ENCODE data around the gene VPS26B.

The VPS26B gene

DNA sequence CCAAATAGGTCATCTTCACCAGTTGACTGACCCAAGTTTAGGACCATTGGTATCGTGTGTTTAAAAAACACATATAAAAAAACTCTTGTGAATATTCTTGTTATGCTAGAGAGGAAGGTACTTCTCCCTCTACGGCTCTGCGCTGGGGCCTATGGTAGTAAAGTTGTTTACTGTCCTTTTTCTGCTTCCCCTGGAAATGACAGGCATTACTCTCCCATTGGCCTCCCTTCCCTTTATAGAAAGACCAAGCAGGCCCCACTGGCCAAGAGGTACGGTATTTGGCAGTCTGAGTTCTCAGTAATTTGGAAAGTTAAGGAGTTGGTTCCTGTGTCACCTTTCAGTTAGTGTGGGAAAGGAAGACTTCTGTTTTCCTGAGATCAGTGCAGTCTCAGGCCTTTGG, 22.2 kb downstream of the VPS26B start:
- peaks cover 8 to 92% (median 80%) of the 10 kb centered on the region in 4 experiments for H3K36me3 ChIP-seq (ENCODE audit: control insufficient read depth in 4 of 4, insufficient read depth in 4 of 4, low read length in 3 of 4)
- POLR2A ChIA-PET, result no interaction called here
- no peaks in the 10 kb centered on the region for H3K27me3 ChIP-seq (replicated peaks in 2 of 5; ENCODE audit: control insufficient read depth in 4 of 5, insufficient read depth in 5 of 5, low read length in 4 of 5)
- H3K27ac ChIP-seq (ENCODE audit: insufficient read depth in 1 of 2, low read depth in 1 of 2, low read length in 2 of 2, poor library complexity in 1 of 2, severe bottlenecking in 2 of 2), result no peak overlapping the region
- CTCF ChIA-PET, result no interaction called here
- DNase-seq, result no peak
- WGBS (ENCODE audit: insufficient coverage), result 100% methylated on average over 1 of the region's 4 CpGs
- H3K9me3 ChIP-seq (ENCODE audit: control extremely low read depth in 1 of 5, control insufficient read depth in 4 of 5, insufficient read depth in 2 of 5, low read depth in 1 of 5, low read length in 4 of 5), result no peaks in the 10 kb centered on the region
- H3K4me1 ChIP-seq (ENCODE audit: control extremely low read depth in 1 of 4, control insufficient read depth in 4 of 4, insufficient read depth in 4 of 4, low read length in 3 of 4), result peaks cover 0 to under 1% (median 0%) of the 10 kb centered on the region in 4 experiments
- no peak overlapping the region for H3K4me3 ChIP-seq (ENCODE audit: control insufficient read depth in 1 of 7, extremely low read depth in 1 of 7, insufficient read depth in 4 of 7, low read depth in 2 of 7, low read length in 6 of 7)

DNA sequence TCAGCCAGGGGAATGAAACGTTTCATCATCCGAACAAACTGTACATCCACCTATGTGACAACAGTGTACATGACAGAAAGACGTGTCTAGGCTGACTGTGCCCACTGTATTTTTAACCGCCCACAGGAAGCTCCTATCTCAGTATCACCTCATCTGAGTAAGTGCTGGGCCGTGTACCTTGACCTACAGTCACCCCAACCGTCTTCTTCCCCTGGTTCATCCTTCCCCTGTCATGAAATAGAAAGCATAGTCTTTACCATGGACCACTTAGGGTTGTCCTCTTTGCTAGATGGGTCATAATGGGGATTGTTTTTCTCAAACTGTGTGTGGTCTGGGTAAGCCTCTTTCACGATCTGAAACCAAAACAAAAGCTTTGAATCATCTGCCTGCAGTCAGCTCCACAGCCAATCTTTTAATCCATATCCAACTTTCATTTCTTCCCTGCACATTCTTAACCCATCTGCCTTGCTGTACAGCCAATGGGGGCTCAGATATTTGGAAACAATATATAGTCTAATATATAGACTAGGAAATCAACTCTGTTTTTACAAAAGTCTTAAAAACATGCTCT, 24.5 kb downstream of the VPS26B start:
- ChIA-PET CTCF (interaction anchor here (1.0 to 3.5 kb wide), 6 partner anchors 9 to 46 kb away, joined by 3 to 10 read pairs (median 4); partner anchors contain the start of gene GLB1L3), POLR2A (no interaction called here)
- DNase-seq, result no peak
- no peak overlapping the region for H3K27ac ChIP-seq (ENCODE audit: insufficient read depth in 1 of 2, low read depth in 1 of 2, low read length in 2 of 2, poor library complexity in 1 of 2, severe bottlenecking in 2 of 2)
- no peak overlapping the region for H3K4me3 ChIP-seq (ENCODE audit: control insufficient read depth in 1 of 7, extremely low read depth in 1 of 7, insufficient read depth in 4 of 7, low read depth in 2 of 7, low read length in 6 of 7)
- WGBS (ENCODE audit: insufficient coverage), result 100% methylated on average over 5 of the region's 7 CpGs
- no peaks in the 10 kb centered on the region for H3K27me3 ChIP-seq (replicated peaks in 2 of 5; ENCODE audit: control insufficient read depth in 4 of 5, insufficient read depth in 5 of 5, low read length in 4 of 5)
- no peaks in the 10 kb centered on the region for H3K9me3 ChIP-seq (ENCODE audit: control extremely low read depth in 1 of 5, control insufficient read depth in 4 of 5, insufficient read depth in 2 of 5, low read depth in 1 of 5, low read length in 4 of 5)
- peaks cover 5 to 14% (median 9%) of the 10 kb centered on the region in 4 experiments for H3K4me1 ChIP-seq (ENCODE audit: control extremely low read depth in 1 of 4, control insufficient read depth in 4 of 4, insufficient read depth in 4 of 4, low read length in 3 of 4)
- H3K36me3 ChIP-seq (ENCODE audit: control insufficient read depth in 4 of 4, insufficient read depth in 4 of 4, low read length in 3 of 4), result peaks cover 5 to 71% (median 59%) of the 10 kb centered on the region in 4 experiments

- H3K4me1 ChIP-seq (ENCODE audit: control extremely low read depth in 1 of 4, control insufficient read depth in 4 of 4, insufficient read depth in 4 of 4, low read length in 3 of 4), result peaks cover 9 to 20% (median 12%) of the 10 kb centered on the region in 4 experiments
- DNase-seq, result no peak
- H3K4me3 ChIP-seq (ENCODE audit: control insufficient read depth in 1 of 7, extremely low read depth in 1 of 7, insufficient read depth in 4 of 7, low read depth in 2 of 7, low read length in 6 of 7), result no peak overlapping the region
- no peaks in the 10 kb centered on the region for H3K9me3 ChIP-seq (ENCODE audit: control extremely low read depth in 1 of 5, control insufficient read depth in 4 of 5, insufficient read depth in 2 of 5, low read depth in 1 of 5, low read length in 4 of 5)
- H3K36me3 ChIP-seq (ENCODE audit: control insufficient read depth in 4 of 4, insufficient read depth in 4 of 4, low read length in 3 of 4), result peaks cover 3 to 59% (median 50%) of the 10 kb centered on the region in 4 experiments
- CTCF ChIA-PET, result interaction anchor here (1.2 to 3.5 kb wide), 4 partner anchors 9 to 26 kb away, joined by 5 to 10 read pairs (median 7); partner anchors contain the start of gene GLB1L3
- H3K27ac ChIP-seq (ENCODE audit: insufficient read depth in 1 of 2, low read depth in 1 of 2, low read length in 2 of 2, poor library complexity in 1 of 2, severe bottlenecking in 2 of 2), result no peak overlapping the region
- POLR2A ChIA-PET, result no interaction called here
- WGBS (ENCODE audit: insufficient coverage), result 83% methylated on average over 1 of the region's 3 CpGs
- H3K27me3 ChIP-seq (replicated peaks in 2 of 5; ENCODE audit: control insufficient read depth in 4 of 5, insufficient read depth in 5 of 5, low read length in 4 of 5), result no peaks in the 10 kb centered on the region
These were observed 25.8 kb downstream of the VPS26B start for GRCh38 chr11:134250246-134250645.

GRCh38 chr11:134250675-134251074, 26.2 kb downstream of the VPS26B start:
- 93% methylated on average over 2 of the region's 2 CpGs for WGBS (ENCODE audit: insufficient coverage)
- H3K36me3 ChIP-seq (ENCODE audit: control insufficient read depth in 4 of 4, insufficient read depth in 4 of 4, low read length in 3 of 4), result peaks cover 3 to 54% (median 46%) of the 10 kb centered on the region in 4 experiments
- no peak for DNase-seq
- H3K4me3 ChIP-seq (ENCODE audit: control insufficient read depth in 1 of 7, extremely low read depth in 1 of 7, insufficient read depth in 4 of 7, low read depth in 2 of 7, low read length in 6 of 7), result no peak overlapping the region
- H3K9me3 ChIP-seq (ENCODE audit: control extremely low read depth in 1 of 5, control insufficient read depth in 4 of 5, insufficient read depth in 2 of 5, low read depth in 1 of 5, low read length in 4 of 5), result no peaks in the 10 kb centered on the region
- CTCF ChIA-PET, result interaction anchor here (0.9 to 3.5 kb wide), 5 partner anchors 9 to 26 kb away, joined by 3 to 10 read pairs (median 5); partner anchors contain the start of gene GLB1L3
- H3K4me1 ChIP-seq (ENCODE audit: control extremely low read depth in 1 of 4, control insufficient read depth in 4 of 4, insufficient read depth in 4 of 4, low read length in 3 of 4), result peaks cover 9 to 20% (median 12%) of the 10 kb centered on the region in 4 experiments
- H3K27me3 ChIP-seq (replicated peaks in 2 of 5; ENCODE audit: control insufficient read depth in 4 of 5, insufficient read depth in 5 of 5, low read length in 4 of 5), result no peaks in the 10 kb centered on the region
- H3K27ac ChIP-seq (ENCODE audit: insufficient read depth in 1 of 2, low read depth in 1 of 2, low read length in 2 of 2, poor library complexity in 1 of 2, severe bottlenecking in 2 of 2), result no peak overlapping the region
- POLR2A ChIA-PET, result no interaction called here

DNA sequence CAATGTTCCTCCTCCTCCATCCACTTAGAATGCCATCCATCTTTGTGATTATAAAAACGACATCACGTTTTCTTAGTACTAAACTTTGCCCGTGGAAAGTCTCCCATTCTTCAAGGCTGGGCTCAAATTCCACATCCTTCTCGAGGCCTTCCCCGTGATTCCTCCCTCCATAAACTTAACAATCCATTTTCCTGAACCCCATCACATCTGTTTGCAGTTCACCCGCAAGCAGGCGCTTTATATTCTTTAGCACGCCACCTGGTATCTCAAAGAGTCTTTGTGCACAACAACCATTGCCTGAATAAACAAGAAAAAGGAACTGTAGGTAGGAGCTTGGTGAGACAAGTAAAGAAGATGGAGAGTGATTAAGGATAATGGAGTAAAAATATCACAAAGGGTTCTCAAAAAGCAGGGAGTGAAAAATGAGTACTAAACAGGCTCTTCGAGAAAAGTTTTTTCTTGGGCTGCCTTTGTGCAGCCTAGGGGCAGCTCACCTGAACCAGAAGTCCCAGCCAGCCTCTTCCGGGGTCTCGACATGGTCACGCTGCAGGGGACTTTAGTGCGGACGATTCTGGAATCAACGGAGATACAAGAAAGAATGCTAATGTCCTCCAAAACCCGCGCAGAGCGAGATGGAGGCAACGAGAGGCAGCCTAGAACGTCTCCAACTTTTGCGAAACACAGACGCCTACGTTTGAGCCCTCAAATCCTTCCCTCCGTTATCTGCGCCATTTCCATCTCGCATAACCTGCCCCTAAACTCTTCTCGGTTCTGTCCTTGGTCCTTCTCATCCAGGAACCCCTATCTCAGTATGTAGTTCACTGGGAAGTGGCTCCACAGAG, 28.1 kb downstream of the VPS26B start:
- Histone ChIP-seq H3K4me3 (ENCODE audit: control insufficient read depth in 1 of 7, extremely low read depth in 1 of 7, insufficient read depth in 4 of 7, low read depth in 2 of 7, low read length in 6 of 7) (peak overlapping the region; percentile 90 to 100 (median 97)), H3K4me1 (ENCODE audit: control extremely low read depth in 1 of 4, control insufficient read depth in 4 of 4, insufficient read depth in 4 of 4, low read length in 3 of 4) (peaks cover 9 to 20% (median 12%) of the 10 kb centered on the region in 4 experiments), H3K9me3 (ENCODE audit: control extremely low read depth in 1 of 5, control insufficient read depth in 4 of 5, insufficient read depth in 2 of 5, low read depth in 1 of 5, low read length in 4 of 5) (no peaks in the 10 kb centered on the region), H3K27me3 (replicated peaks in 2 of 5; ENCODE audit: control insufficient read depth in 4 of 5, insufficient read depth in 5 of 5, low read length in 4 of 5) (no peaks in the 10 kb centered on the region), H3K27ac (ENCODE audit: insufficient read depth in 1 of 2, low read depth in 1 of 2, low read length in 2 of 2, poor library complexity in 1 of 2, severe bottlenecking in 2 of 2) (peak overlapping the region in 1 of 2 experiments; percentile 62), H3K36me3 (ENCODE audit: control insufficient read depth in 4 of 4, insufficient read depth in 4 of 4, low read length in 3 of 4) (peaks cover 3 to 40% (median 34%) of the 10 kb centered on the region in 4 experiments)
- 11% methylated on average over 18 of the region's 27 CpGs for WGBS (ENCODE audit: insufficient coverage)
- CTCF ChIA-PET, result interaction anchor here (0.9 to 2.7 kb wide), 4 partner anchors 15 to 45 kb away, joined by 3 to 9 read pairs (median 5); partner anchors contain the start of gene VPS26B
- DNase-seq, result no peak
- POLR2A ChIA-PET, result interaction anchor here (1.0 kb wide), 1 partner anchor 28 kb away, joined by 3 read pairs; the partner anchor contains the start of genes NCAPD3 and VPS26B

DNA sequence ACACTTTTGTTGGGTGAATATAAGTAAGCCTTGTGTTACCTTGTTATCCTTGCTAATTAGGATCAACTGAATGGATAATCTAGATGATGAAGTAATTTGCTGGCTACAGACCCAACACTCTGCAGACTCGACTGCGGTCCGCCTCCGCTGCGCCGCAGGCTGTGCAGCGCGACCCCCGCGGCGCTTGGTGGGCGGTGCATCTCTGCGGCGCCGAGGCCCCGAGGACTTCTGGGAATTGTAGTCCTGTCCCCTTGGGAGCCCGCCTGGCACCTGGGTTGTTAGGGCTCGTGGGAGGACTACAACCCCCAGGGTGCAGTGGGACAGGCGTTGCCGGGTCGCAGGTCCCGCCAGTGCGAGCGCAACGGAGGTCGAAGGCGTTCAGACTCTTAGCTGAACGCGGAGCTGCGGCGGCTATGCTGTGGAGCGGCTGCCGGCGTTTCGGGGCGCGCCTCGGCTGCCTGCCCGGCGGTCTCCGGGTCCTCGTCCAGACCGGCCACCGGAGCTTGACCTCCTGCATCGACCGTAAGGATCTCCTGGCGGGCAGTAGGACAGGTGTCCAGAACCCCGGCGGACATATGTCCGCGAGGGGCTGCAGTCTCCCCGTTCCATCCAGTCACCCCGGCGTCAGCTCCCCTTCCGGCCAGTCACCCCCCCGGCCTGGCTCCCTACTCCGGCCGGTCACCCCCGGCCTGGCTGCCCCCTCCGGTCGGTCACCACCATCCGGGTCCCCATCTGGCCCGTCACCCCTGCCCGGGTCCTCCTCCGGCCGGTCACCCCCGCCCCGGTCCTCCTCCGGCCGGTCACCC, 28.9 kb downstream of the VPS26B start, which contains the start of the genes ACAD8 and THYN1:
ACAD8 (plus strand) TSS at position 381 of the 806 bp plus-strand sequence; CDS start at position 414, 33 bp downstream.
THYN1 (minus strand) TSS at position 165 of the 806 bp plus-strand sequence. CDS start 470 bp downstream, outside the sequence.
- H3K9me3 ChIP-seq (ENCODE audit: control extremely low read depth in 1 of 5, control insufficient read depth in 4 of 5, insufficient read depth in 2 of 5, low read depth in 1 of 5, low read length in 4 of 5), result no peaks in the 10 kb centered on the region
- peaks cover 9 to 20% (median 12%) of the 10 kb centered on the region in 4 experiments for H3K4me1 ChIP-seq (ENCODE audit: control extremely low read depth in 1 of 4, control insufficient read depth in 4 of 4, insufficient read depth in 4 of 4, low read length in 3 of 4)
- peak within 1 kb of the TSS; percentile 90 to 100 (median 97) for H3K4me3 ChIP-seq (ENCODE audit: control insufficient read depth in 1 of 7, extremely low read depth in 1 of 7, insufficient read depth in 4 of 7, low read depth in 2 of 7, low read length in 6 of 7)
- DNase-seq, result peak; percentile 97 to 99 (median 99)
- CTCF ChIA-PET, result interaction anchor here (1.6 kb wide), 1 partner anchor 14 kb away, joined by 3 read pairs; no protein-coding TSS in a partner anchor
- POLR2A ChIA-PET, result interaction anchor here (1.0 kb wide), 1 partner anchor 29 kb away, joined by 3 read pairs; the partner anchor contains the start of genes NCAPD3 and VPS26B
- peaks cover 0 to 34% (median 29%) of the 10 kb centered on the region in 4 experiments for H3K36me3 ChIP-seq (ENCODE audit: control insufficient read depth in 4 of 4, insufficient read depth in 4 of 4, low read length in 3 of 4)
- WGBS (ENCODE audit: insufficient coverage), result under 1% methylated on average over 60 of the region's 70 CpGs
- peak within 1 kb of the TSS in 1 of 2 experiments; percentile 62 for H3K27ac ChIP-seq (ENCODE audit: insufficient read depth in 1 of 2, low read depth in 1 of 2, low read length in 2 of 2, poor library complexity in 1 of 2, severe bottlenecking in 2 of 2)
- H3K27me3 ChIP-seq (replicated peaks in 2 of 5; ENCODE audit: control insufficient read depth in 4 of 5, insufficient read depth in 5 of 5, low read length in 4 of 5), result no peaks in the 10 kb centered on the region

All from common myeloid progenitor, CD34-positive (primary cell).